ENCODE results near the gene RBM20. TPM values are rescaled to one million over a fixed set of nuclear protein-coding genes. Genes with fewer than 3 reads are reported as not detected.

The RBM20 gene
- polyA plus RNA-seq, 1 experiment = 0.11 TPM

- no peak overlapping the region for H3K4me3 ChIP-seq (ENCODE audit: low read depth, low read length)
- no peaks in the 10 kb centered on the region for H3K9me3 ChIP-seq (ENCODE audit: control insufficient read depth, insufficient read depth, low read length)
- ChIA-PET POLR2A (interaction anchor here (0.6 kb wide), 1 partner anchor 62 kb away, joined by 3 read pairs; no protein-coding TSS in a partner anchor), CTCF (interaction anchor here (0.6 to 1.5 kb wide), 2 partner anchors 8 to 28 kb away, joined by 3 to 6 read pairs; no protein-coding TSS in a partner anchor)
- H3K27me3 ChIP-seq (ENCODE audit: control insufficient read depth, insufficient read depth, low read length) = peaks cover 34% of the 10 kb centered on the region
- TF ChIP-seq CTCF (IDR thresholded peaks at IDR 0.05; ENCODE audit: low read depth, low read length) = no peak
- DNase-seq (ENCODE audit: low read depth, low spot score) = peak; percentile 13
- no peak overlapping the region for H3K27ac ChIP-seq (ENCODE audit: low read depth, low read length)
Measured at GRCh38 chr10:110737886-110738634, 93.9 kb downstream of the RBM20 start.

DNA sequence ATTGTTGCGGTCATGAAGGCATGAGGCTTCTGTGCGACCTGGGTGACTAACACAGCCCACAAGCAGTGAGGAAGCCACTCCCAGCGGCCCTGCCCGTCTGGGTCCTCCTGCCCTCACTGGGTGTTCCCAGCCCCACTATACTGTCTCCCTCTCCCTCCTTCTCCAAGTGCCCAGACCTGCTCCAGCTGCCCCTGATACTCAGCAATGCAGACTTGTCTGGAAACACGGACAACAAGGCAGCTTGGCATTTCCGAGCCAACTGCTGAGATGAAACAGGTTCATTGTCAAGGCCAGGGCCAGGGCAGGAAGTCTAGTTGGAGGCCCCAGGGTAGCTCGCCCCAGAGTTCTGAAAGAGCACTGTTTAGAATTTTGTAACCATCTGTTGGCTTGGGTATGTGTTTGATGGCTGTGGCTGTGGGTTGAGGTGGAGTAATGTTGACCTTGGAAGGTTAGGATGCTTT, 95.7 kb downstream of the RBM20 start:
- H3K9me3 ChIP-seq (ENCODE audit: control insufficient read depth, insufficient read depth, low read length) = no peaks in the 10 kb centered on the region
- no peak overlapping the region for H3K4me3 ChIP-seq (ENCODE audit: low read depth, low read length)
- no peak overlapping the region for H3K27ac ChIP-seq (ENCODE audit: low read depth, low read length)
- CTCF ChIA-PET = interaction anchor here (1.3 kb wide), 1 partner anchor 67 kb away, joined by 4 read pairs; no protein-coding TSS in a partner anchor
- H3K27me3 ChIP-seq (ENCODE audit: control insufficient read depth, insufficient read depth, low read length) = peaks cover 27% of the 10 kb centered on the region
- TF ChIP-seq CTCF (IDR thresholded peaks at IDR 0.05; ENCODE audit: low read depth, low read length) = no peak
- DNase-seq (ENCODE audit: low read depth, low spot score) = no peak
- POLR2A ChIA-PET = no interaction called here

DNA sequence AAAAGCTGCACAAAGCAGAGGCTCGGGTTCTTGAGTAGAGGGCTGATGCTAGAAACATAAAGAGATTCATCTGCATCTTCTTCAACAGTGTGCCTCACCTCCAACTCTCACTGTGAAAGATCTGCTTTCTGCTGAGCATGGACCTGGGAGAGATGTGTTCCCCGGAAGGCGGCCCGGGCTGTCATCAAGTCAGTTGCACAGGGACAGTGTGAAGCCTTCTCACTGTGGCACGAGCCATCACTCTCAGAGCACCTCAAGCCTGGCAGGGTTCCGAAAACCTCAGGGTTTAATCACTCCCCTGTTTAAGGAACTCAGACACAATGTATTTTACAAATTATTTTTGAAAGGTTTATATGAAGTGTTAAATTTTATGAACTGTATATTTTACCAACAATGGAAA, 98.7 kb downstream of the RBM20 start:
- Histone ChIP-seq H3K9me3 (ENCODE audit: control insufficient read depth, insufficient read depth, low read length) (no peaks in the 10 kb centered on the region), H3K4me3 (ENCODE audit: low read depth, low read length) (no peak overlapping the region), H3K27me3 (ENCODE audit: control insufficient read depth, insufficient read depth, low read length) (peaks cover 26% of the 10 kb centered on the region), H3K27ac (ENCODE audit: low read depth, low read length) (no peak overlapping the region)
- ChIA-PET CTCF (interaction anchor here (0.8 to 1.1 kb wide), 3 partner anchors 132 to 1395 kb away, joined by 3 read pairs; no protein-coding TSS in a partner anchor), POLR2A (no interaction called here)
- no peak for DNase-seq (ENCODE audit: low read depth, low spot score)
- no peak for TF ChIP-seq CTCF (IDR thresholded peaks at IDR 0.05; ENCODE audit: low read depth, low read length)

GRCh38 chr10:110744782-110745181, 100.6 kb downstream of the RBM20 start:
- H3K27me3 ChIP-seq (ENCODE audit: control insufficient read depth, insufficient read depth, low read length) = peaks cover 18% of the 10 kb centered on the region
- no peak overlapping the region for H3K27ac ChIP-seq (ENCODE audit: low read depth, low read length)
- H3K4me3 ChIP-seq (ENCODE audit: low read depth, low read length) = no peak overlapping the region
- ChIA-PET CTCF (interaction anchor here (0.7 to 2.9 kb wide), 8 partner anchors 8 to 1393 kb away, joined by 3 to 30 read pairs (median 6); no protein-coding TSS in a partner anchor), POLR2A (no interaction called here)
- DNase-seq (ENCODE audit: low read depth, low spot score) = no peak
- H3K9me3 ChIP-seq (ENCODE audit: control insufficient read depth, insufficient read depth, low read length) = no peaks in the 10 kb centered on the region
- TF ChIP-seq CTCF (IDR thresholded peaks at IDR 0.05; ENCODE audit: low read depth, low read length) = no peak

DNA sequence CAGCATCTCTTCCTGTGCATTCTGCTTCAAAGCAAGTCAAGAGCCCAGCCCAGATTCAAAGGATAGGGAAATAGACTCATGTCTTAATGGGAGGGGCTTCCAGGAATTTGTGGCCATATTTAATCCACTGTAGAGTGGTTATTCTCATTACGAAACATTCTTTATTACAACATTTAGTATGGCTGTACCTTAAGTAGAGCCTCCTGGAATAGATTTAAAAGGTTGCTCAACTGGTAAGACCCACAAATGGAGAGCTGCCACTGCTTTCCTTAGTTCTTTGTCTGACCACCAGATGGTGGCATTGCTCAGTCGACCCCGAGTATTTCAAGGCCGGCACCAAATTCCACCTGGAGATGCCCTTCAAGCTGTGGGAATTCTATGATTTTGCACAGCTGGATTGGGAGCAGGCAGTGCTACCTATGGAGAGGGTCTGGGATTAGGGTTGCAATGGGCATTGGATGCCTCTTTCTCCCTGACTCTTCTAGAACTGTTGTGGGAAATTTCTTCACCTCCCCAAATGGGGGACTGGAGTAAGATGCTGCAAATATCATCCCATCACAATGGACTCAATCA, 102.2 kb downstream of the RBM20 start:
- DNase-seq (ENCODE audit: low read depth, low spot score) = peak; percentile 39
- Histone ChIP-seq H3K27ac (ENCODE audit: low read depth, low read length) (no peak overlapping the region), H3K4me3 (ENCODE audit: low read depth, low read length) (no peak overlapping the region), H3K9me3 (ENCODE audit: control insufficient read depth, insufficient read depth, low read length) (no peaks in the 10 kb centered on the region), H3K27me3 (ENCODE audit: control insufficient read depth, insufficient read depth, low read length) (peaks cover 12% of the 10 kb centered on the region)
- ChIA-PET POLR2A (interaction anchor here (0.5 to 0.9 kb wide), 3 partner anchors 125 to 173 kb away, joined by 3 read pairs; partner anchors contain the start of genes PDCD4 and SHOC2), CTCF (interaction anchor here (0.6 to 2.9 kb wide), 24 partner anchors 9 to 1394 kb away, joined by 3 to 30 read pairs (median 4); partner anchors contain the start of genes BBIP1 and SHOC2)
- peak; percentile 83 for TF ChIP-seq CTCF (IDR thresholded peaks at IDR 0.05; ENCODE audit: low read depth, low read length)

All from AG04450 (cell line).